ENCODE results near the gene CEP192.

DNA sequence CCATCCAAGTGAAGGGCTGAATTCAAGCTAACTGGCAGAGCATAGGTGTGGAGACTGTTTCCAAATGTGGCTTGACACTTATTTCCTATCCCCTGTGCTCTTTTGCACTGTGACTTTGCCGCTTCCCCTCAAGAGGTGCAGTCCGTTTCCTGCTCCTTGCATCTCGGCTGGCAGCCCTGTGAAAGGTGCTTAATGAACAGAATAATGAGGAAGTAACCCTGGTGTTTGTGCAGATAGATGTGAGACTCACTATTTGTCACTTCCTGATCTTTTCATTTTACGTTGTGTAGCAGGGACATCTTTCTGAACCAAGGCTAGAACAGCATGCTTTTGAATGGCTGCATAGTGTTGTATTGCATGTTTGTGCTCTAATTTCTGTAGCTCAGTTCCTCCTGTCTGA is 60.8 kb downstream of the CEP192 start:
- TF ChIP-seq, protein P1, sequence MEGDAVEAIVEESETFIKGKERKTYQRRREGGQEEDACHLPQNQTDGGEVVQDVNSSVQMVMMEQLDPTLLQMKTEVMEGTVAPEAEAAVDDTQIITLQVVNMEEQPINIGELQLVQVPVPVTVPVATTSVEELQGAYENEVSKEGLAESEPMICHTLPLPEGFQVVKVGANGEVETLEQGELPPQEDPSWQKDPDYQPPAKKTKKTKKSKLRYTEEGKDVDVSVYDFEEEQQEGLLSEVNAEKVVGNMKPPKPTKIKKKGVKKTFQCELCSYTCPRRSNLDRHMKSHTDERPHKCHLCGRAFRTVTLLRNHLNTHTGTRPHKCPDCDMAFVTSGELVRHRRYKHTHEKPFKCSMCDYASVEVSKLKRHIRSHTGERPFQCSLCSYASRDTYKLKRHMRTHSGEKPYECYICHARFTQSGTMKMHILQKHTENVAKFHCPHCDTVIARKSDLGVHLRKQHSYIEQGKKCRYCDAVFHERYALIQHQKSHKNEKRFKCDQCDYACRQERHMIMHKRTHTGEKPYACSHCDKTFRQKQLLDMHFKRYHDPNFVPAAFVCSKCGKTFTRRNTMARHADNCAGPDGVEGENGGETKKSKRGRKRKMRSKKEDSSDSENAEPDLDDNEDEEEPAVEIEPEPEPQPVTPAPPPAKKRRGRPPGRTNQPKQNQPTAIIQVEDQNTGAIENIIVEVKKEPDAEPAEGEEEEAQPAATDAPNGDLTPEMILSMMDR (IDR thresholded peaks at IDR 0.05; ENCODE audit: low read depth, low read length), result no peak
- no peak for TF ChIP-seq EZH2phosphoT487 (IDR thresholded peaks at IDR 0.05; ENCODE audit: low read depth)
